ENCODE results near the gene CNTRL.

The CNTRL gene

GRCh38 chr9:121157939-121158338 lies 83.2 kb downstream of the CNTRL start:
- TF ChIP-seq FOXP2 (optimal IDR thresholded peaks at IDR 0.05; ENCODE audit: borderline replicate concordance, extremely low read depth, extremely low read length, insufficient read depth) (no peak), POLR2AphosphoS5 (IDR thresholded peaks at IDR 0.05; ENCODE audit: low read depth, low read length) (no peak), TAF1 (IDR thresholded peaks at IDR 0.05; ENCODE audit: borderline replicate concordance, insufficient read depth, low read length) (no peak), REST (IDR thresholded peaks at IDR 0.05; ENCODE audit: insufficient read depth in 1 of 2, low read depth in 2 of 2, low read length in 2 of 2) (no peak), SIN3A (IDR thresholded peaks at IDR 0.05; ENCODE audit: borderline replicate concordance, insufficient read depth, low read length) (no peak)

- TF ChIP-seq TAF1 (IDR thresholded peaks at IDR 0.05; ENCODE audit: borderline replicate concordance, insufficient read depth, low read length) = no peak
- TF ChIP-seq POLR2AphosphoS5 (IDR thresholded peaks at IDR 0.05; ENCODE audit: low read depth, low read length) = no peak
- TF ChIP-seq REST (IDR thresholded peaks at IDR 0.05; ENCODE audit: insufficient read depth in 1 of 2, low read depth in 2 of 2, low read length in 2 of 2) = no peak
- TF ChIP-seq SIN3A (IDR thresholded peaks at IDR 0.05; ENCODE audit: borderline replicate concordance, insufficient read depth, low read length) = no peak
- no peak for TF ChIP-seq FOXP2 (optimal IDR thresholded peaks at IDR 0.05; ENCODE audit: borderline replicate concordance, extremely low read depth, extremely low read length, insufficient read depth)
Observed at GRCh38 chr9:121160025-121160424, 85.3 kb downstream of the CNTRL start.

- TF ChIP-seq POLR2AphosphoS5 (IDR thresholded peaks at IDR 0.05; ENCODE audit: low read depth, low read length) (no peak), SIN3A (IDR thresholded peaks at IDR 0.05; ENCODE audit: borderline replicate concordance, insufficient read depth, low read length) (no peak), REST (IDR thresholded peaks at IDR 0.05; ENCODE audit: insufficient read depth in 1 of 2, low read depth in 2 of 2, low read length in 2 of 2) (no peak), FOXP2 (optimal IDR thresholded peaks at IDR 0.05; ENCODE audit: borderline replicate concordance, extremely low read depth, extremely low read length, insufficient read depth) (no peak), TAF1 (IDR thresholded peaks at IDR 0.05; ENCODE audit: borderline replicate concordance, insufficient read depth, low read length) (no peak)
Observed at GRCh38 chr9:121168052-121168451, 93.3 kb downstream of the CNTRL start.

- TF ChIP-seq TAF1 (IDR thresholded peaks at IDR 0.05; ENCODE audit: borderline replicate concordance, insufficient read depth, low read length) (no peak), REST (IDR thresholded peaks at IDR 0.05; ENCODE audit: insufficient read depth in 1 of 2, low read depth in 2 of 2, low read length in 2 of 2) (no peak), FOXP2 (optimal IDR thresholded peaks at IDR 0.05; ENCODE audit: borderline replicate concordance, extremely low read depth, extremely low read length, insufficient read depth) (no peak), SIN3A (IDR thresholded peaks at IDR 0.05; ENCODE audit: borderline replicate concordance, insufficient read depth, low read length) (no peak), POLR2AphosphoS5 (IDR thresholded peaks at IDR 0.05; ENCODE audit: low read depth, low read length) (no peak)
Observed at GRCh38 chr9:121169094-121169601, 94.4 kb downstream of the CNTRL start.

GRCh38 chr9:121171236-121171635 lies 96.5 kb downstream of the CNTRL start:
- no peak for TF ChIP-seq SIN3A (IDR thresholded peaks at IDR 0.05; ENCODE audit: borderline replicate concordance, insufficient read depth, low read length)
- no peak for TF ChIP-seq TAF1 (IDR thresholded peaks at IDR 0.05; ENCODE audit: borderline replicate concordance, insufficient read depth, low read length)
- no peak for TF ChIP-seq POLR2AphosphoS5 (IDR thresholded peaks at IDR 0.05; ENCODE audit: low read depth, low read length)
- no peak for TF ChIP-seq FOXP2 (optimal IDR thresholded peaks at IDR 0.05; ENCODE audit: borderline replicate concordance, extremely low read depth, extremely low read length, insufficient read depth)
- no peak for TF ChIP-seq REST (IDR thresholded peaks at IDR 0.05; ENCODE audit: insufficient read depth in 1 of 2, low read depth in 2 of 2, low read length in 2 of 2)
